K562 (cell line): ENCODE measurements around the gene CHRNE. TPM values are rescaled to one million over a fixed set of nuclear protein-coding genes. Genes with fewer than 3 reads are reported as not detected.
A peak's percentile ranks its signal among the peaks of the same experiment; 100 is the strongest.

ENCODE experiments used
- ETS1 ChIP-seq: conservative IDR thresholded peaks from 2 replicates; pipeline ENCODE4 v1.6.1; 2011; ENCODE audit warnings: low read depth, mild to moderate bottlenecking, low read length; ENCODE audit not compliant: control insufficient read depth
- FOXJ2 ChIP-seq: fragments of 200-800 bp; sonication (Bioruptor generic); IDR thresholded peaks from 2 replicates; pipeline ENCODE4 v1.6.1; 2016; ENCODE audit warnings: missing genetic modification characterization, missing compliant biosample characterization
- GATAD2B ChIP-seq: fragments of 450-650 bp; IDR thresholded peaks from 2 replicates; pipeline ENCODE4 v1.6.1; 2017; ENCODE audit warnings: mild to moderate bottlenecking, borderline replicate concordance
- HNRNPK ChIP-seq: fragments of 200-400 bp; formaldehyde crosslinking; IDR thresholded peaks from one replicate; pipeline ENCODE4 v1.6.1; 2018; ENCODE audit warnings: mild to moderate bottlenecking, low read depth, low read length; ENCODE audit not compliant: poor library complexity, severe bottlenecking
- HNRNPUL1 ChIP-seq: fragments of 200-400 bp; formaldehyde crosslinking; IDR thresholded peaks from 2 replicates; pipeline ENCODE4 v1.6.1; 2017; ENCODE audit warnings: low read length
- MCM7 ChIP-seq, 2 experiments: fragments of 450-650 bp; IDR thresholded peaks; 2 replicates each; pipeline ENCODE4 v1.6.1; 2016 to 2018
- PBX2 ChIP-seq, 2 experiments: IDR thresholded peaks in 1 of 2; conservative IDR thresholded peaks in 1 of 2; 2 replicates each; pipeline ENCODE4 v1.6.1; 2016; ENCODE audit warnings: low read depth in 2 of 2, mild to moderate bottlenecking in 1 of 2, missing compliant biosample characterization in 1 of 2, missing genetic modification characterization in 1 of 2, moderate library complexity in 1 of 2
- PHF8 ChIP-seq: fragments of 200-600 bp; sonication (generic); IDR thresholded peaks from 2 replicates; pipeline ENCODE4 v1.6.1; 2012; ENCODE audit warnings: mixed run types, mild to moderate bottlenecking, inconsistent platforms, low read length, moderate library complexity, borderline replicate concordance
- POLR2AphosphoS5 ChIP-seq: IDR thresholded peaks from 2 replicates; pipeline ENCODE4 v1.6.1; 2011; ENCODE audit warnings: mild to moderate bottlenecking, low read depth, low read length, moderate library complexity; ENCODE audit not compliant: control insufficient read depth, insufficient read depth
- RB1 ChIP-seq: fragments of 450-650 bp; IDR thresholded peaks from 2 replicates; pipeline ENCODE4 v1.6.1; 2017; ENCODE audit warnings: low read depth, mild to moderate bottlenecking
- TAF1 ChIP-seq: IDR thresholded peaks from 2 replicates; pipeline ENCODE4 v1.6.1; 2011; ENCODE audit warnings: mild to moderate bottlenecking, low read length, moderate library complexity; ENCODE audit not compliant: insufficient read depth, control insufficient read depth, severe bottlenecking; ENCODE audit errors: extremely low read depth
- TEAD1 ChIP-seq, 2 experiments: fragments of 450-650 bp in 1 of 2; sonication (generic) in 1 of 2; formaldehyde crosslinking; IDR thresholded peaks; 2 replicates each; pipeline versions ENCODE4 v1.4.0 to v1.8.0; 2020 to 2022; ENCODE audit warnings: mild to moderate bottlenecking in 2 of 2, missing genetic modification reagents in 1 of 2
- TSC22D4 ChIP-seq: fragments of 450-650 bp; IDR thresholded peaks from 2 replicates; pipeline ENCODE4 v1.6.1; 2016; ENCODE audit warnings: missing genetic modification characterization, missing biosample characterization, control low read depth
- ZBTB2 ChIP-seq: fragments of 450-650 bp; IDR thresholded peaks from 2 replicates; pipeline ENCODE4 v1.6.1; 2016; ENCODE audit warnings: antibody characterized with exemption
- ZKSCAN3 ChIP-seq: fragments of 250-450 bp; sonication (Bioruptor Pico); IDR thresholded peaks from 2 replicates; pipeline ENCODE4 v1.4.0; 2020
- ZNF77 ChIP-seq: fragments of 250-450 bp; sonication (Bioruptor Pico); IDR thresholded peaks from 2 replicates; pipeline ENCODE4 v1.5.0; 2020
- polyA plus RNA-seq, 8 experiments: library from polyadenylated mRNA; depleted of rRNA in 4 of 8; stranded (reverse) in 5 of 8; unstranded in 3 of 8; fragments of >200 nt; fragmentation: Nextera tagmentation in 2 of 8; fragmentation: Illumina TruSeq in 1 of 8; extraction: Ambion mirVana in 2 of 8; extraction: Trizol in 1 of 8; gene quantifications; 2 replicates each; pipeline versions ENCODE4 v1.2.1 to v1.2.3, GENCODE V29; 2011 to 2014; ENCODE audit warnings: inconsistent platforms in 1 of 8, missing spikeins in 1 of 8
- total RNA-seq, 7 experiments: library from RNA; depleted of rRNA in 6 of 7; stranded (reverse); fragments of >200 nt in 6 of 7; fragmentation: Illumina TruSeq in 2 of 7; extraction: Trizol in 2 of 7; gene quantifications; 2 replicates each; pipeline versions ENCODE4 v1.2.1 to v1.2.3, GENCODE V29; 2011 to 2021; ENCODE audit warnings: low replicate concordance in 1 of 7

The CHRNE gene
- total and polyA plus RNA-seq, 9 of the 15 experiments (the other 6 are each of a cell fraction or from before 2014, with no cell fraction given) = not detected

GRCh38 chr17:4948931-4949320 is 46.0 kb upstream of the CHRNE start (continued):
- TF ChIP-seq PBX2 (CRISPR knock-in tag; IDR thresholded peaks at IDR 0.05; ENCODE audit: low read depth) (no peak), PBX2 (tag; conservative IDR thresholded peaks at IDR 0.05; ENCODE audit: low read depth) (no peak), HNRNPK (no peak), FOXJ2 (tag) (0 out of 2 replicates have a peak, but pooled peaks have one; percentile 8), TSC22D4 (tag) (no peak), HNRNPUL1 (no peak), ZKSCAN3 (CRISPR knock-in tag) (no peak), POLR2AphosphoS5 (peak; percentile 19; the same call in 1 of the 2 replicates), PHF8 (peak; percentile 36; the same call in 1 of the 2 replicates), GATAD2B (peak; percentile 39; the same call in 1 of the 2 replicates), ZBTB2 (no peak), TAF1 (peak; percentile 5), MCM7 (IDR thresholded peaks at IDR 0.05) (no peak), TEAD1 (CRISPR knock-in tag; IDR thresholded peaks at IDR 0.05) (no peak), ZNF77 (CRISPR knock-in tag) (no peak), RB1 (peak; percentile 65; the same call in 1 of the 2 replicates), ETS1 (0 out of 2 replicates have a peak, but pooled peaks have one; percentile 49)
